Stimulated activated CD8-positive, alpha-beta memory T cell treated with anti-CD3 and anti-CD28 coated beads, Interleukin-7, amount 100 ng/mL, for 4 hours (primary cell): ENCODE data around the gene CENPX.

Experiments
- DNase-seq, 2 donors: peaks; one replicate each; pipeline ENCODE4 v3.0.0-alpha.2; 2020; ENCODE audit warnings: low read depth in 2 of 2

CENPX gene

GRCh38 chr17:81980707-81981343 lies 41.9 kb downstream of the CENPX start:
- DNase-seq, result no peak

GRCh38 chr17:81980122-81980521 lies 42.6 kb downstream of the CENPX start:
- DNase-seq, result no peak

GRCh38 chr17:81978524-81979298 lies 44.0 kb downstream of the CENPX start:
- no peak for DNase-seq

GRCh38 chr17:81977211-81977808 lies 45.4 kb downstream of the CENPX start, which contains the start of gene ASPSCR1:
TSS of gene ASPSCR1 (plus strand) at chr17:81977629. CDS start at chr17:81977647, 18 bp downstream.
- DNase-seq, result peak; percentile 75 to 88

- DNase-seq, result no peak
These were observed 46.1 kb downstream of the CENPX start for GRCh38 chr17:81976332-81977210.

GRCh38 chr17:81973432-81973831 lies 49.2 kb downstream of the CENPX start:
- no peak for DNase-seq

- DNase-seq, result no peak
These were observed 53.5 kb downstream of the CENPX start for GRCh38 chr17:81968850-81969812.
